AG09319 (cell line): ENCODE measurements around the gene MED17.

Experiments
- DNase-seq: peaks from one replicate; pipeline ENCODE4 v3.0.0-alpha.2; 2010; ENCODE audit warnings: low read depth; ENCODE audit errors: extremely low read depth
- CTCF ChIP-seq: IDR thresholded peaks from 2 replicates; pipeline ENCODE4 v1.5.1; 2011; ENCODE audit warnings: low read depth, mild to moderate bottlenecking, inconsistent platforms, low read length, moderate library complexity

Gene MED17

DNA sequence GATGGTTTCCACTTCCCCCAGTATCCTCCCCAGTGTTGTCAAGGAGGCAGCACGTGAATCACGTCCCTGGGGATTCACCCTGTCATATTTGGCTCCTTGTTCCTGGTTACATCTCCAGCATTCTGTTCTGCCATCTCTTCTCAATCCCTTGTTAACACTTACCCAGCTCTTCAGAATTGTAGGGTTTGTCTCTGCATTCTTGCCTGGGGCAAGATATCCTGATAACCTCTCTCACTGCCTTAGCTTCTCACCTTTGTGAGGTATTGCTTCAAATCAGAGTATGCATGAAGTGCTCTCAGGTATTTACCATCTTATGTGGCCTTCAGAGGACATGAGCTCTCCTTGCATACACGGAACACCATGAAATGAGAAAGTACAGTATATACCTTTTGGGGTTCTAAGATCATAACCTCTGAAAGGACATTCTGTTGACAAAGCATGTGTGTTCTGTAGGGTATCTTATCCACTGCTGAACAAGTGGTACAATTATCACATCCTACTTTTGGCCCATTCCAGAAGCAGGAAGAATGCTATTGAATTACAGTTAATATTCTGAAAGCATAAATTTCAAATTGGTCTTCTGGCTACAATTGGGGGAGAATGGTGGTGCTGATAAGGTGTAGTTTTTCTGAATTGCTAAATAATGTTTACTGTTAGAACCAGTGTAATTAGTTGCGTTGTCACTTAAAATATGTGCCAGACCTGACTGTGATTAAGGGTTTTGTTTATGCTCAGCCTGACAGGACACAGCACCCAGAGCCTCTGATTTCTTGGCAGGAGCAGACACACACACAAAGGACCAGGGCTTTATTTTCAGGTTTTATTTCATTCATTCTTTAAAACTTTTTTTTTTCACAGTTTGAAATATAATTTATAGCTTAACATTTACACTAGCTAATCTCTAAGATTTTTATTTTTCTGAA lies 33.6 kb downstream of the MED17 start:
- no peak for TF ChIP-seq CTCF
- DNase-seq = no peak

DNA sequence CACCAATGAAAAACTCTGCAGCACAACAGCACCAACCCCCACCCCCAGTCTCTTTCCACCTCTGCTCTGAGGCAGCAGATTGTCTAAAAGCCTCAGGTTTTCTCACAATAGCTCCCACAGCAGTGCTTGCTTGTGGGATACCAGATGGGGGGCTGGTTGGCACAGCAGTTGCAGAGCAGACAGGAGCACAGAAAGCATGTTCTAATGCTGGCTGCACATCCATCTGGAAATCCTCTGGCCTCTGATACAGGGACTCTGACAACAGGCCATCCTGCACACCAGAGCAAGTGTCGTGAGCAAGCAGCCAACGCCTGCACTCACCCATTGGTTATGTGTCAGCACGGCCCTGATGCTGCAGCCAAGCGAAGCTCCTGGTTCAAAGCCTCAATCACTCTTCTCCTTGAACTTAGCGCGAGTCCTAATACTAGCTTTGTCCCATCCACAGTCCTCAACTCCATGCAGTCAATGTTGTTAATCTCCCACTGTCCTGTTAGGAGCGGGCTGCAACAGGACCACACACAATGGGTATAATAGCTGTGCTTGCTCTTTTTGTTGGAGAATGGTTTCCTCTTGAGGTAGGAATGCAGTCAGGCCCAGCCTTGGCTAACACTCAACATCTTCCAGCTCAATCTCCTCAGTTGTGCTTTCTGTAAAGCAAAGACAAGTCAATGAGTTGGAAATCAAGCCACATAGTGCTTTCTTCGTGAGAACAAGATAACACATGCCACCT lies 36.0 kb downstream of the MED17 start:
- no peak for TF ChIP-seq CTCF
- DNase-seq = no peak

- DNase-seq = no peak
- no peak for TF ChIP-seq CTCF
Observed at GRCh38 chr11:93820847-93821246, 36.8 kb downstream of the MED17 start.

- no peak for DNase-seq
- no peak for TF ChIP-seq CTCF
Observed at GRCh38 chr11:93821617-93822016, 37.5 kb downstream of the MED17 start.

GRCh38 chr11:93822359-93822758 lies 38.3 kb downstream of the MED17 start:
- TF ChIP-seq CTCF = no peak
- no peak for DNase-seq

- no peak for TF ChIP-seq CTCF
- no peak for DNase-seq
Observed at GRCh38 chr11:93823210-93823609, 39.1 kb downstream of the MED17 start.

DNA sequence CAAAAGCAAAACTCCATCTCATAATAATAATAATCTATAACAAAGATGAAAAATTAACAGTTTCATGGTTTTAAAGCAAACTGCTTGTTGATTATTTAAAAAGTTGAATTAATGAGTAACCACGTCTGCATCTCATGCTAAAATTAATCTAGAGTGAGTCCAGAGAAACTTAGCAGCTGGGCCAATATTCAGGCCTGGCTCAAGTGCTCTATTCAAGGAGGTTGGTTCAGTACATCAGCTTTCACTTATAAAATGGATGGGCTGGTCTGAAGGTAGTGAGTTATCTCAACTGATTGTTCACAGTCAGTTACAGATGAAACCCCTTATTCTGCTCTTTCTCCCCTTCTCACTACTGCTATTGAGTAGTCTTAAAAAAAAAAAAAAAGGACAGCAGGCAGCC lies 43.3 kb downstream of the MED17 start:
- DNase-seq = no peak
- no peak for TF ChIP-seq CTCF
